Chondrocyte (in vitro differentiated cells): ENCODE measurements around the gene ZNF385A. TPM values are rescaled to one million over a fixed set of nuclear protein-coding genes. Genes with fewer than 3 reads are reported as not detected.

Experiments
- DNase-seq: peaks from one replicate; pipeline ENCODE4 v3.0.0; 2021; ENCODE audit warnings: mixed read lengths, low spot score
- H3K27ac Mint-ChIP-seq: one replicate; pipeline ENCODE4 v1.8.0; 2021; ENCODE audit warnings: mild to moderate bottlenecking, moderate library complexity, mixed read lengths; ENCODE audit not compliant: unreplicated experiment
- H3K27me3 Mint-ChIP-seq: 2 replicates; pipeline ENCODE4 v1.8.0; 2021; ENCODE audit warnings: low read depth, mixed read lengths
- H3K36me3 Mint-ChIP-seq: 2 replicates; pipeline ENCODE4 v1.8.0; 2021; ENCODE audit warnings: low read depth, mixed read lengths
- H3K4me1 Mint-ChIP-seq: 2 replicates; pipeline ENCODE4 v1.8.0; 2021; ENCODE audit warnings: low read depth, mild to moderate bottlenecking, mixed read lengths
- H3K4me3 Mint-ChIP-seq: one replicate; pipeline ENCODE4 v1.8.0; 2021; ENCODE audit warnings: mild to moderate bottlenecking, moderate library complexity, mixed read lengths; ENCODE audit not compliant: unreplicated experiment
- H3K9me3 Mint-ChIP-seq: 2 replicates; pipeline ENCODE4 v1.8.0; 2021; ENCODE audit warnings: low read depth, mixed read lengths
- CTCF ChIP-seq: fragments of 200-600 bp; sonication (generic); IDR thresholded peaks from 2 replicates; pipeline ENCODE4 v1.5.0; 2021; ENCODE audit warnings: antibody characterized with exemption, mild to moderate bottlenecking, moderate library complexity
- total RNA-seq: library from RNA; stranded (reverse); gene quantifications from 3 replicates; pipeline ENCODE4 v1.2.1, GENCODE V29; 2021

Gene ZNF385A
- total RNA-seq, 1 donor from 2014 or later = 6.8 TPM

GRCh38 chr12:54352891-54353874, 31.4 kb downstream of the ZNF385A start:
- H3K27me3 Mint-ChIP-seq = no peaks in the 10 kb centered on the region
- peak overlapping the region; percentile 17 for H3K27ac Mint-ChIP-seq
- H3K4me1 Mint-ChIP-seq = peaks cover 31% of the 10 kb centered on the region
- no peak for TF ChIP-seq CTCF
- no peaks in the 10 kb centered on the region for H3K9me3 Mint-ChIP-seq
- DNase-seq = no peak
- H3K36me3 Mint-ChIP-seq = peaks cover 14% of the 10 kb centered on the region
- H3K4me3 Mint-ChIP-seq = no peak overlapping the region

- H3K4me1 Mint-ChIP-seq = peaks cover 28% of the 10 kb centered on the region
- no peak for TF ChIP-seq CTCF
- H3K27me3 Mint-ChIP-seq = no peaks in the 10 kb centered on the region
- no peak for DNase-seq
- peaks cover 23% of the 10 kb centered on the region for H3K36me3 Mint-ChIP-seq
- H3K4me3 Mint-ChIP-seq = no peak overlapping the region
- no peaks in the 10 kb centered on the region for H3K9me3 Mint-ChIP-seq
- peak overlapping the region; percentile 33 for H3K27ac Mint-ChIP-seq
These were observed 32.5 kb downstream of the ZNF385A start for GRCh38 chr12:54352022-54352531.

GRCh38 chr12:54351341-54351740, 33.2 kb downstream of the ZNF385A start:
- no peak overlapping the region for H3K27ac Mint-ChIP-seq
- TF ChIP-seq CTCF = no peak
- H3K4me1 Mint-ChIP-seq = peaks cover 26% of the 10 kb centered on the region
- H3K36me3 Mint-ChIP-seq = peaks cover 28% of the 10 kb centered on the region
- no peaks in the 10 kb centered on the region for H3K9me3 Mint-ChIP-seq
- H3K4me3 Mint-ChIP-seq = no peak overlapping the region
- DNase-seq = no peak
- no peaks in the 10 kb centered on the region for H3K27me3 Mint-ChIP-seq

GRCh38 chr12:54350743-54351142, 33.8 kb downstream of the ZNF385A start:
- peaks cover 26% of the 10 kb centered on the region for H3K4me1 Mint-ChIP-seq
- DNase-seq = no peak
- H3K27ac Mint-ChIP-seq = no peak overlapping the region
- no peak overlapping the region for H3K4me3 Mint-ChIP-seq
- no peaks in the 10 kb centered on the region for H3K9me3 Mint-ChIP-seq
- H3K36me3 Mint-ChIP-seq = peaks cover 28% of the 10 kb centered on the region
- no peak for TF ChIP-seq CTCF
- H3K27me3 Mint-ChIP-seq = no peaks in the 10 kb centered on the region

- H3K36me3 Mint-ChIP-seq = peaks cover 34% of the 10 kb centered on the region
- no peaks in the 10 kb centered on the region for H3K9me3 Mint-ChIP-seq
- TF ChIP-seq CTCF = no peak
- H3K27me3 Mint-ChIP-seq = no peaks in the 10 kb centered on the region
- peaks cover 24% of the 10 kb centered on the region for H3K4me1 Mint-ChIP-seq
- no peak for DNase-seq
- H3K4me3 Mint-ChIP-seq = no peak overlapping the region
- H3K27ac Mint-ChIP-seq = no peak overlapping the region
These were observed 34.9 kb downstream of the ZNF385A start for GRCh38 chr12:54349679-54350078.
